Daoy (cell line): ENCODE measurements around the gene PDSS2. TPM values are rescaled to one million over a fixed set of nuclear protein-coding genes. Genes with fewer than 3 reads are reported as not detected.
"Not testable (repeated sequence)": the region's sequence is repeated elsewhere in the genome, so short reads cannot be mapped to it uniquely, and the experiment has no call there.

Experiments used
- DNase-seq: peaks from one replicate; pipeline ENCODE4 v3.0.0-alpha.2; 2015; ENCODE audit warnings: low read depth
- total RNA-seq: library from RNA; depleted of rRNA; stranded (reverse); fragments of >200 nt; shearing (Covaris generic); gene quantifications from 2 replicates; pipeline ENCODE4 v1.2.3, GENCODE V29; 2014; rRNA removed

PDSS2 gene
- total RNA-seq, 1 experiment from 2014 or later, result 9.2 TPM

- DNase-seq, result no peak
These were observed 338.1 kb downstream of the PDSS2 start for GRCh38 chr6:107121266-107121665.

GRCh38 chr6:107120404-107120803 lies 339.0 kb downstream of the PDSS2 start:
- DNase-seq, result no peak

GRCh38 chr6:107118976-107119375 lies 340.4 kb downstream of the PDSS2 start:
- DNase-seq, result peak; percentile 20

GRCh38 chr6:107118540-107118939 lies 340.8 kb downstream of the PDSS2 start:
- DNase-seq, result not testable (repeated sequence)

GRCh38 chr6:107116931-107117330 lies 342.4 kb downstream of the PDSS2 start:
- no peak for DNase-seq

- peak; percentile 59 for DNase-seq
These were observed 343.0 kb downstream of the PDSS2 start for GRCh38 chr6:107116328-107116892.

- peak; percentile 77 for DNase-seq
These were observed 343.6 kb downstream of the PDSS2 start for GRCh38 chr6:107115695-107116327.

GRCh38 chr6:107114926-107115694 lies 344.3 kb downstream of the PDSS2 start, which contains the start of gene BEND3:
BEND3 (minus strand) TSS chr6:107115515; CDS start chr6:107099285, 16,230 bp downstream.
- peak; percentile 63 for DNase-seq

- DNase-seq, result peak; percentile 91
These were observed 345.0 kb downstream of the PDSS2 start for GRCh38 chr6:107114213-107114925.

- no peak for DNase-seq
These were observed 349.2 kb downstream of the PDSS2 start for GRCh38 chr6:107110200-107110599.

GRCh38 chr6:107108201-107108890 lies 351.0 kb downstream of the PDSS2 start:
- DNase-seq, result peak; percentile 19

GRCh38 chr6:107107791-107108190 lies 351.6 kb downstream of the PDSS2 start:
- DNase-seq, result no peak

GRCh38 chr6:107106165-107106564 lies 353.2 kb downstream of the PDSS2 start:
- no peak for DNase-seq

- no peak for DNase-seq
These were observed 353.8 kb downstream of the PDSS2 start for GRCh38 chr6:107105511-107106116.

GRCh38 chr6:107103082-107103481 lies 356.3 kb downstream of the PDSS2 start:
- DNase-seq, result no peak

Other genes with a start within 250 kb of the PDSS2 start
- gene SOBP, start 30.6 kb upstream of the PDSS2 start, total RNA-seq, result 1.8 and 2.1 TPM in 2 replicates